Cardiac fibroblast (primary cell): ENCODE data around the gene ZIC2.

Experiments used
- DNase-seq, 2 donors: peaks; one replicate each; pipeline versions ENCODE4 v3.0.0 to v3.0.0-alpha.2; 2010; ENCODE audit warnings: low read depth in 2 of 2
- H3K4me3 ChIP-seq, 2 donors: replicated peaks in 1 of 2; 1 replicate in 1 of 2; 2 replicates in 1 of 2; pipeline ENCODE4 v1.5.1; 2011; ENCODE audit warnings: low read depth in 2 of 2, low read length in 2 of 2, mild to moderate bottlenecking in 2 of 2, moderate library complexity in 1 of 2
- TF ChIP-seq, protein P1 (sequence below): IDR thresholded peaks from one replicate; pipeline ENCODE4 v1.5.1; 2011; ENCODE audit warnings: low read depth, mild to moderate bottlenecking, low read length, inconsistent platforms

Gene ZIC2

DNA sequence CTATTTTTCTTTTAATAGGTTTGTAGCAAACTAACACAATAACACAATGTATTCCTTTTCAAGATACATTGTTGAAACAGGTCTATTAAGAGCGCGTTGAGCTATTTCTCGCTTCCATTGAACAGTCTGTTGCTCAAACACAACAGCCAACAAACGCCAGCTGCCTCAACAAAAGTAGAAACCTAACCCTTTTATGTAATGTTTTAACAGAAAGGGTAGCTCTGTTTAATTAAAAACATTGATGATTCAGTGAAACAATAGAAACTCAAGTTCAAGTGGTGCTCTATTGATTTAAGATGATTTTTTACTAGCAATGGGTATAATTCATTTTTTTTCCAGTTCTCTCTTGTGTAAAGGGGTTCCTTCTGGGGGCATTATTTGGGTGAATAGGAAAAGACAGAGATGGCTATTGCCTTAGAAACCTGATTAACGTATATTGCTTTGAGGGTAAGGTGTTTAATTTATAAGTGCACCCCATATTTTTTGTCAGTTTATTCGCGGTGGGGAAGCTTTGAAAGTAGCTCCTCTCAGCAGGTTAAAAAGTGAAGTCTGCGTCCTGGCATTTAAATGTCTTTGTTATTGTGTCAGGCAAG lies 14.9 kb downstream of the ZIC2 start:
- H3K4me3 ChIP-seq = no peak overlapping the region
- peak in 1 of 2 donors; percentile 38 for DNase-seq
- TF ChIP-seq, protein P1, sequence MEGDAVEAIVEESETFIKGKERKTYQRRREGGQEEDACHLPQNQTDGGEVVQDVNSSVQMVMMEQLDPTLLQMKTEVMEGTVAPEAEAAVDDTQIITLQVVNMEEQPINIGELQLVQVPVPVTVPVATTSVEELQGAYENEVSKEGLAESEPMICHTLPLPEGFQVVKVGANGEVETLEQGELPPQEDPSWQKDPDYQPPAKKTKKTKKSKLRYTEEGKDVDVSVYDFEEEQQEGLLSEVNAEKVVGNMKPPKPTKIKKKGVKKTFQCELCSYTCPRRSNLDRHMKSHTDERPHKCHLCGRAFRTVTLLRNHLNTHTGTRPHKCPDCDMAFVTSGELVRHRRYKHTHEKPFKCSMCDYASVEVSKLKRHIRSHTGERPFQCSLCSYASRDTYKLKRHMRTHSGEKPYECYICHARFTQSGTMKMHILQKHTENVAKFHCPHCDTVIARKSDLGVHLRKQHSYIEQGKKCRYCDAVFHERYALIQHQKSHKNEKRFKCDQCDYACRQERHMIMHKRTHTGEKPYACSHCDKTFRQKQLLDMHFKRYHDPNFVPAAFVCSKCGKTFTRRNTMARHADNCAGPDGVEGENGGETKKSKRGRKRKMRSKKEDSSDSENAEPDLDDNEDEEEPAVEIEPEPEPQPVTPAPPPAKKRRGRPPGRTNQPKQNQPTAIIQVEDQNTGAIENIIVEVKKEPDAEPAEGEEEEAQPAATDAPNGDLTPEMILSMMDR = no peak

DNA sequence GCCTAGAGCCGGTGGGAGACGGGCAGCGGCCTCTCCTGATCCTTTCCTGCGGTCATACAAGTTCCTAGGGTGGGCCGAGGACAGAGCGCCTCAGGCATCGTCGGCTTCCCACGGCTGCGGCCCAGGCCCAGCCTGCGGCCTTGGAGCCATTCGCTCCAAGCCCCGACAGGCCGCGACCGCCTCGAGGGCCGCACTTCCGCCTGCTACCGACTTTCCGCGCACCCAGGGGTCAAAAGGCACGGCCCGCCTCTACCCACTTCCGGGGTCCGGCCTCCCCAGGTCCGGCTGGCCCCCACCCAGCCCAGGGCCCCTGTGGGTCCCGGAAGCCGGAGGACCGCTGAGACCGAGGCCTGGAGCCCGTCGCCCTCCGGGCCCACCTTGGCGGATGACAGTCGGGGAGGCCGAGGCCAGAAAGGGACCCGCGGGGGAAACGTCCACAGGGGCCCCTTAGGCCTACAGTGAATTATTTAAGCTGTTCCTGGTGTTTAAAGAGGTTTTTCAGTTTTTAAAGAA lies 16.2 kb downstream of the ZIC2 start:
- DNase-seq = no peak
- TF ChIP-seq, protein P1 = no peak
- no peak overlapping the region for H3K4me3 ChIP-seq

- no peak overlapping the region for H3K4me3 ChIP-seq
- no peak for DNase-seq
- TF ChIP-seq, protein P1 = no peak
Observed at GRCh38 chr13:99998261-99998660, 16.7 kb downstream of the ZIC2 start.

GRCh38 chr13:100014621-100015020 lies 33.0 kb downstream of the ZIC2 start:
- no peak for DNase-seq
- TF ChIP-seq, protein P1 = no peak
- no peak overlapping the region for H3K4me3 ChIP-seq

- TF ChIP-seq, protein P1 = no peak
- DNase-seq = no peak
- no peak overlapping the region for H3K4me3 ChIP-seq
Observed at GRCh38 chr13:100019780-100020356, 38.3 kb downstream of the ZIC2 start.

- TF ChIP-seq, protein P1 = no peak
- DNase-seq = peak in 1 of 2 donors; percentile 1
Observed at GRCh38 chr13:100022798-100023197, 41.2 kb downstream of the ZIC2 start.

More at GRCh38 chr13:100022798-100023197, 41.2 kb downstream of the ZIC2 start:
- no peak overlapping the region for H3K4me3 ChIP-seq
